ENCODE data around the gene KCNJ14. TPM values are rescaled to one million over a fixed set of nuclear protein-coding genes. Genes with fewer than 3 reads are reported as not detected.

Gene KCNJ14
- total RNA-seq, 1 donor from 2014 or later: 0.27 TPM

- DNase-seq: peak; percentile 84
- peak within 1 kb of the TSS; percentile 96 for H3K4me3 ChIP-seq
- intact Hi-C loops (cut with micrococcal nuclease): no loop called here
These were observed 9.5 kb upstream of the KCNJ14 start, which contains the start of gene GRWD1 for GRCh38 chr19:48445606-48446481. Gene GRWD1, plus strand, starts transcription at chr19:48445983. Its CDS starts 23 bp downstream, at chr19:48446006.

GRCh38 chr19:48446579-48446978 lies 8.8 kb upstream of the KCNJ14 start:
- no peak for TF ChIP-seq CTCF (IDR thresholded peaks at IDR 0.05; ENCODE audit: borderline replicate concordance)
- Histone ChIP-seq H3K36me3 (peaks cover 46% of the 10 kb centered on the region), H3K9me3 (replicated peaks) (no peaks in the 10 kb centered on the region), H3K4me3 (peak overlapping the region; percentile 96), H3K27me3 (ENCODE audit: low read depth) (peaks cover 24% of the 10 kb centered on the region), H3K4me1 (peaks cover 35% of the 10 kb centered on the region), H3K27ac (replicated peaks) (peak overlapping the region; percentile 90)
- no peak for DNase-seq
- intact Hi-C loops (cut with micrococcal nuclease): no loop called here

More at GRCh38 chr19:48445606-48446481, 9.5 kb upstream of the KCNJ14 start, which contains the start of gene GRWD1:
- Histone ChIP-seq H3K36me3 (peaks cover 38% of the 10 kb centered on the region), H3K27me3 (ENCODE audit: low read depth) (peaks cover 32% of the 10 kb centered on the region), H3K9me3 (replicated peaks) (no peaks in the 10 kb centered on the region), H3K4me1 (peaks cover 35% of the 10 kb centered on the region), H3K27ac (replicated peaks) (peak within 1 kb of the TSS; percentile 90)
- no peak for TF ChIP-seq CTCF (IDR thresholded peaks at IDR 0.05; ENCODE audit: borderline replicate concordance)

- Histone ChIP-seq H3K4me3 (no peak overlapping the region), H3K36me3 (peaks cover 66% of the 10 kb centered on the region), H3K9me3 (replicated peaks) (no peaks in the 10 kb centered on the region), H3K4me1 (peaks cover 35% of the 10 kb centered on the region), H3K27ac (replicated peaks) (no peak overlapping the region), H3K27me3 (ENCODE audit: low read depth) (peaks cover 7% of the 10 kb centered on the region)
- DNase-seq: no peak
- intact Hi-C loops (cut with micrococcal nuclease): no loop called here
- TF ChIP-seq CTCF (IDR thresholded peaks at IDR 0.05; ENCODE audit: borderline replicate concordance): no peak
These were observed 6.8 kb upstream of the KCNJ14 start for GRCh38 chr19:48448563-48448962.

GRCh38 chr19:48450441-48450840 lies 4.9 kb upstream of the KCNJ14 start:
- Histone ChIP-seq H3K36me3 (peaks cover 80% of the 10 kb centered on the region), H3K27me3 (ENCODE audit: low read depth) (no peaks in the 10 kb centered on the region), H3K4me1 (peaks cover 17% of the 10 kb centered on the region), H3K4me3 (no peak overlapping the region), H3K9me3 (replicated peaks) (no peaks in the 10 kb centered on the region), H3K27ac (replicated peaks) (no peak overlapping the region)
- no peak for DNase-seq
- intact Hi-C loops (cut with micrococcal nuclease): no loop called here
- no peak for TF ChIP-seq CTCF (IDR thresholded peaks at IDR 0.05; ENCODE audit: borderline replicate concordance)

- Histone ChIP-seq H3K9me3 (replicated peaks) (no peaks in the 10 kb centered on the region), H3K27me3 (ENCODE audit: low read depth) (no peaks in the 10 kb centered on the region), H3K4me3 (no peak overlapping the region), H3K36me3 (peaks cover 84% of the 10 kb centered on the region), H3K27ac (replicated peaks) (no peak overlapping the region), H3K4me1 (peaks cover 15% of the 10 kb centered on the region)
- intact Hi-C loops (cut with micrococcal nuclease): no loop called here
- DNase-seq: no peak
- no peak for TF ChIP-seq CTCF (IDR thresholded peaks at IDR 0.05; ENCODE audit: borderline replicate concordance)
These were observed 4.5 kb upstream of the KCNJ14 start for GRCh38 chr19:48450863-48451262.
